NT2/D1 (cell line): ENCODE results near the gene KREMEN2.
A peak's percentile ranks its signal among the peaks of the same experiment; 100 is the strongest.

Source experiments
- DNase-seq: peaks from one replicate; pipeline ENCODE4 v3.0.0-alpha.2; 2011; ENCODE audit warnings: low read depth, low spot score
- H3K27me3 ChIP-seq: 2 replicates; pipeline ENCODE4 v1.6.0; 2011; ENCODE audit warnings: mild to moderate bottlenecking; ENCODE audit not compliant: insufficient read length, insufficient read depth
- H3K36me3 ChIP-seq: 2 replicates; pipeline ENCODE4 v1.6.1; 2011; ENCODE audit warnings: mild to moderate bottlenecking, low read length, mixed read lengths; ENCODE audit not compliant: insufficient read depth, insufficient read length
- H3K4me1 ChIP-seq: 2 replicates; pipeline ENCODE4 v1.5.1; 2011; ENCODE audit not compliant: insufficient read depth, insufficient read length
- H3K4me3 ChIP-seq: 2 replicates; pipeline ENCODE4 v1.5.1; 2011; ENCODE audit warnings: low read depth; ENCODE audit not compliant: insufficient read length
- H3K9ac ChIP-seq: 2 replicates; pipeline ENCODE4 v1.6.0; 2011; ENCODE audit warnings: low read depth; ENCODE audit not compliant: insufficient read length
- H3K9me3 ChIP-seq: 2 replicates; pipeline ENCODE4 v1.5.1; 2011; ENCODE audit warnings: mild to moderate bottlenecking, low read length; ENCODE audit not compliant: insufficient read depth
- SUZ12 ChIP-seq: IDR thresholded peaks from 2 replicates; pipeline ENCODE4 v1.6.1; 2011; ENCODE audit not compliant: insufficient read length, insufficient read depth; ENCODE audit errors: extremely low read depth
- YY1 ChIP-seq: IDR thresholded peaks from 2 replicates; pipeline ENCODE4 v1.6.1; 2011; ENCODE audit not compliant: insufficient read length, insufficient read depth
- ZNF274 ChIP-seq: IDR thresholded peaks from 2 replicates; pipeline ENCODE4 v1.6.1; 2011; ENCODE audit warnings: mild to moderate bottlenecking, low read depth, low read length

Gene KREMEN2

GRCh38 chr16:3014971-3015370, 50.9 kb downstream of the KREMEN2 start:
- Histone ChIP-seq H3K4me3 (no peak overlapping the region), H3K36me3 (peaks cover 35% of the 10 kb centered on the region), H3K9me3 (no peaks in the 10 kb centered on the region), H3K9ac (peak overlapping the region; percentile 8), H3K4me1 (peaks cover 22% of the 10 kb centered on the region), H3K27me3 (peaks cover 20% of the 10 kb centered on the region)
- no peak for TF ChIP-seq ZNF274
- no peak for DNase-seq

GRCh38 chr16:3015865-3016521, 51.9 kb downstream of the KREMEN2 start:
- Histone ChIP-seq H3K9me3 (no peaks in the 10 kb centered on the region), H3K4me1 (peaks cover 22% of the 10 kb centered on the region), H3K36me3 (peaks cover 35% of the 10 kb centered on the region), H3K9ac (peak overlapping the region; percentile 1), H3K27me3 (peaks cover 20% of the 10 kb centered on the region), H3K4me3 (no peak overlapping the region)
- DNase-seq, result no peak
- TF ChIP-seq ZNF274 (no peak), SUZ12 (no peak), YY1 (no peak)

DNA sequence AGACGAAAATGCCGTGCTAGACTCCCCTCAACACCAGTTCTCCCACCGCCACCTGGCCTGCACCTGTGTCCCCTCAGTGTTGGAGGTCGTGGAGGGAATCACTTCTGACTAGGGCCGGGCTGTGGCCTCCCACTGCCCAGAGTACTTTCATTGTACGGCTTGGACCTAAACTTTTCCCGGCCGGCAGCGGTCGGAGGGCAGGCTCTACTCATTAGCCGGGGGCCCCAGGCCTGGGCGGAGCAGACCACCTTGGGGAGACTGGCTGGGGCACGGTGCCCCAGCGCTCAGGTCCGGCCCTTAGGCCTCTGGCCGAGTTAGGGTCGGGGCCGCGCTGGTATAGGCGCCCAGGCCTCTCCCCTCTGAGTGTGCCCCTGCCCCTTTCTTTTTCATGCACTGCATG, 53.3 kb downstream of the KREMEN2 start:
- peaks cover 11% of the 10 kb centered on the region for H3K27me3 ChIP-seq
- peaks cover 18% of the 10 kb centered on the region for H3K4me1 ChIP-seq
- peaks cover 43% of the 10 kb centered on the region for H3K36me3 ChIP-seq
- no peaks in the 10 kb centered on the region for H3K9me3 ChIP-seq
- peak overlapping the region; percentile 96 for H3K9ac ChIP-seq
- TF ChIP-seq ZNF274 (no peak), SUZ12 (no peak), YY1 (no peak)
- DNase-seq, result no peak
- H3K4me3 ChIP-seq, result peak overlapping the region; percentile 95
